Heart right ventricle (tissue), 16 donors: ENCODE results near the gene MZT2B. TPM values are rescaled to one million over a fixed set of nuclear protein-coding genes. Genes with fewer than 3 reads are reported as not detected.
"Not testable (repeated sequence)": the region's sequence is repeated elsewhere in the genome, so short reads cannot be mapped to it uniquely, and the experiment has no call there.

Experiments used
- ATAC-seq, 8 donors: fragments of 200-7000 bp; cut with Tn5 transposase; one replicate each; pipeline ENCODE4 v1.9.1; 2020; ENCODE audit warnings: mild to moderate bottlenecking in 8 of 8, moderate library complexity in 8 of 8, moderate number of reproducible peaks in 1 of 8
- DNase-seq, 2 donors: peaks; one replicate each; pipeline ENCODE4 v3.0.0-alpha.2; 2020
- H3K27ac ChIP-seq, 10 donors: fragments of 200-600 bp; sonication (generic) in 2 of 10; one replicate each; pipeline versions ENCODE4 v1.5.0 to v1.8.0; 2020 to 2022; ENCODE audit warnings: mild to moderate bottlenecking in 3 of 10
- H3K27me3 ChIP-seq, 7 donors: fragments of 200-600 bp; one replicate each; pipeline ENCODE4 v1.8.0; 2021 to 2022; ENCODE audit warnings: mild to moderate bottlenecking in 2 of 7
- H3K36me3 ChIP-seq, 9 donors: fragments of 200-600 bp; sonication (generic) in 1 of 9; one replicate each; pipeline versions ENCODE4 v1.5.0 to v1.8.0; 2020 to 2022; ENCODE audit warnings: mild to moderate bottlenecking in 2 of 9
- H3K4me1 ChIP-seq, 9 donors: fragments of 200-600 bp; sonication (generic) in 1 of 9; one replicate each; pipeline versions ENCODE4 v1.5.0 to v1.8.0; 2020 to 2022; ENCODE audit warnings: mild to moderate bottlenecking in 4 of 9
- H3K4me3 ChIP-seq, 10 donors: fragments of 200-600 bp; sonication (generic) in 2 of 10; one replicate each; pipeline versions ENCODE4 v1.5.0 to v1.8.0; 2020 to 2022; ENCODE audit warnings: mild to moderate bottlenecking in 7 of 10, moderate library complexity in 2 of 10
- H3K9me3 ChIP-seq, 11 donors: fragments of 200-600 bp in 10 of 11; sonication (generic) in 2 of 11; one replicate each; pipeline versions ENCODE4 v1.5.0 to v1.8.0; 2013 to 2022; ENCODE audit warnings: mild to moderate bottlenecking in 2 of 11, control low read depth in 1 of 11, moderate library complexity in 1 of 11
- CTCF ChIP-seq, 9 donors: fragments of 200-600 bp; sonication (generic) in 2 of 9; IDR thresholded peaks; one replicate each; pipeline versions ENCODE4 v1.5.0 to v1.8.0; 2021 to 2022; ENCODE audit warnings: antibody characterized with exemption in 9 of 9, mild to moderate bottlenecking in 5 of 9, moderate library complexity in 1 of 9
- WGBS, 2 donors: extraction: QIAGEN DNeasy Blood & Tissue Kit; methylation state at CpG; one replicate each; pipeline ENCODE4 v1.1.7; 2013; ENCODE audit warnings: inconsistent platforms in 1 of 2; 5-methylcytosine and 5-hydroxymethylcytosine counted together
- intact Hi-C, 10 donors: fragments of 100-400 bp; cut with DNase I; formaldehyde crosslinking; loops; one replicate each; pipeline versions ENCODE4 v1.11.1 to v1.14.2; 2022
- polyA plus RNA-seq, 2 donors: library from polyadenylated mRNA; stranded (reverse); fragments of 200-250 nt; gene quantifications; one replicate each; pipeline ENCODE4 v1.2.3, GENCODE V29; 2013
- total RNA-seq, 10 donors: library from RNA; stranded (reverse); fragmentation: NEBNext Ultra II Directional in 3 of 10; extraction: Animal tissue kit (Norgen Biotek cat#: 25700) in 3 of 10; gene quantifications; one replicate each; pipeline versions ENCODE4 v1.2.1 to v1.2.4, GENCODE V29; 2021 to 2023
- donor health status: Arrhythmogenic right ventricular cardiomyopathy.
- donor health status: ischemic (EF 13 %, LVEDD 7.1; RV severe dilation, severe dysfunction).
- donor health status: healthy with polysubstance abuse.
- donor health status: DM: no; HTN: yes; CAD: no.
- donor health status: DM: no; HTN: no; CAD: no.
- donor health status: ischemic (EF 25% LVEDD 6.9; RV normal size, moderate dysfunction).
- donor health status: ischemic (EF 25% LVEDD 5.7; RV mildly dilated, moderate dysfunction).
- donor health status: healthy.
- donor health status: DM: yes; HTN: yes; CAD: no.
- donor health status: Ischemic cardiomyopathy.
- donor health status: ischemic (EF 35%, LVEDD 5.7; RV mildly dilated, moderate dysfunction).
- donor health status: nonischemic (EF 11% LVEDD 7.7; RV severe dilation, severe dysfunction).
- donor health status: DM: yes; HTN: yes; CAD: no.
- donor health status: PGD.
- donor health status: ischemic (EF 29% LVEDD 5.4; RV normal size, mild dysfunction).
- donor health status: nonischemic (EF 23%, LVEDD 6.1; RV moderate dilation, normal function).

Gene MZT2B
- total and polyA plus RNA-seq, 12 donors = 297 to 911 (median 420) TPM

GRCh38 chr2:130181325-130181879, 660 bp upstream of the MZT2B start, which contains the start of gene SMPD4:
Gene SMPD4, minus strand, starts transcription at chr2:130181602. Its CDS starts 5,010 bp downstream, at chr2:130176592.
- ATAC-seq = peak; percentile 90 to 98 (median 94)

GRCh38 chr2:130182826-130183511, 907 bp downstream of the MZT2B start:
- DNase-seq, H3K27me3 ChIP-seq, H3K9me3 ChIP-seq: not testable (repeated sequence)
- Histone ChIP-seq H3K27ac (peak overlapping the region; percentile 53 to 98 (median 92)), H3K4me3 (peak overlapping the region; percentile 10 to 99 (median 90)), H3K4me1 (peaks cover 11 to 29% (median 23%) of the 10 kb centered on the region in 9 donors), H3K36me3 (peaks cover 0 to 22% (median 0%) of the 10 kb centered on the region in 9 donors)
- intact Hi-C loops = loop anchor here in 9 of 10 donors (5.0 to 10.0 kb wide), 6 partner anchors 142 to 1302 kb away; partner anchors contain the start of gene IMP4 (in 2 of the 9)
- WGBS, 2 donors = 34 to 35% methylated on average over 23 of the region's 23 CpGs
- peak in 2 of 8 donors; percentile 34 to 46 for ATAC-seq

More at GRCh38 chr2:130181325-130181879, 660 bp upstream of the MZT2B start, which contains the start of gene SMPD4:
- Histone ChIP-seq H3K9me3 (no peaks in the 10 kb centered on the region), H3K4me3 (peak within 1 kb of the TSS; percentile 77 to 99 (median 94)), H3K27me3 (no peaks in the 10 kb centered on the region), H3K27ac (peak within 1 kb of the TSS; percentile 77 to 98 (median 92)), H3K36me3 (peaks cover 0 to 23% (median 0%) of the 10 kb centered on the region in 9 donors), H3K4me1 (peaks cover 11 to 29% (median 23%) of the 10 kb centered on the region in 9 donors)
- intact Hi-C loops = loop anchor here in 9 of 10 donors (5.0 to 10.0 kb wide), 6 partner anchors 143 to 1303 kb away; partner anchors contain the start of gene IMP4 (in 2 of the 9)
- 0% methylated on average over 51 to 55 of the region's 55 CpGs for WGBS, 2 donors
- no peak for TF ChIP-seq CTCF (IDR thresholded peaks at IDR 0.05)
- DNase-seq = peak; percentile 98 to 99

GRCh38 chr2:130183512-130184373, 1.7 kb downstream of the MZT2B start:
- Histone ChIP-seq H3K36me3 (peaks cover 0 to 18% (median 0%) of the 10 kb centered on the region in 9 donors), H3K4me1 (peaks cover 11 to 29% (median 23%) of the 10 kb centered on the region in 9 donors), H3K27me3 (no peaks in the 10 kb centered on the region), H3K27ac (peak overlapping the region in 9 of 10 donors; percentile 3 to 98 (median 91)), H3K4me3 (peak overlapping the region in 9 of 10 donors; percentile 77 to 99 (median 92)), H3K9me3 (no peaks in the 10 kb centered on the region)
- DNase-seq (peak; percentile 43 to 57), ATAC-seq (no peak)
- TF ChIP-seq CTCF (IDR thresholded peaks at IDR 0.05) = no peak
- intact Hi-C loops = loop anchor here in 9 of 10 donors (5.0 to 10.0 kb wide), 6 partner anchors 141 to 1301 kb away; partner anchors contain the start of gene IMP4 (in 2 of the 9)
- WGBS, 2 donors = 57 to 58% methylated on average over 26 of the region's 26 CpGs

GRCh38 chr2:130185436-130185835, 3.4 kb downstream of the MZT2B start:
- no peak overlapping the region for H3K27ac ChIP-seq
- WGBS, 2 donors = 88 to 89% methylated on average over 10 of the region's 10 CpGs
- DNase-seq = no peak
- H3K27me3 ChIP-seq = no peaks in the 10 kb centered on the region
- H3K4me3 ChIP-seq = no peak overlapping the region
- intact Hi-C loops = loop anchor here in 3 of 10 donors (10.0 kb wide), 3 partner anchors 139 to 1299 kb away; no protein-coding TSS in a partner anchor
- peaks cover 0 to 15% (median 0%) of the 10 kb centered on the region in 9 donors for H3K36me3 ChIP-seq
- ATAC-seq = no peak
- no peak for TF ChIP-seq CTCF (IDR thresholded peaks at IDR 0.05)
- peaks cover 11 to 22% (median 17%) of the 10 kb centered on the region in 9 donors for H3K4me1 ChIP-seq
- no peaks in the 10 kb centered on the region for H3K9me3 ChIP-seq
